Dermis microvascular lymphatic vessel endothelial cell (primary cell): ENCODE results near the gene ADSS2. TPM values are rescaled to one million over a fixed set of nuclear protein-coding genes. Genes with fewer than 3 reads are reported as not detected.
A peak's percentile ranks its signal among the peaks of the same experiment; 100 is the strongest.
"Not testable (repeated sequence)": the region's sequence is repeated elsewhere in the genome, so short reads cannot be mapped to it uniquely, and the experiment has no call there.

Source experiments
- DNase-seq, 2 donors: peaks; one replicate each; pipeline versions ENCODE4 v3.0.0 to v3.0.0-alpha.2; 2010; ENCODE audit warnings: low read depth in 2 of 2
- total RNA-seq: library from RNA; depleted of rRNA; stranded (reverse); fragments of >200 nt; gene quantifications from 2 replicates; pipeline ENCODE4 v1.2.1, GENCODE V29; 2014

Gene ADSS2
- total RNA-seq, 1 donor from 2014 or later: 61.0 TPM

- no peak for DNase-seq
These were observed 84.2 kb downstream of the ADSS2 start for GRCh38 chr1:244367399-244368114.

DNA sequence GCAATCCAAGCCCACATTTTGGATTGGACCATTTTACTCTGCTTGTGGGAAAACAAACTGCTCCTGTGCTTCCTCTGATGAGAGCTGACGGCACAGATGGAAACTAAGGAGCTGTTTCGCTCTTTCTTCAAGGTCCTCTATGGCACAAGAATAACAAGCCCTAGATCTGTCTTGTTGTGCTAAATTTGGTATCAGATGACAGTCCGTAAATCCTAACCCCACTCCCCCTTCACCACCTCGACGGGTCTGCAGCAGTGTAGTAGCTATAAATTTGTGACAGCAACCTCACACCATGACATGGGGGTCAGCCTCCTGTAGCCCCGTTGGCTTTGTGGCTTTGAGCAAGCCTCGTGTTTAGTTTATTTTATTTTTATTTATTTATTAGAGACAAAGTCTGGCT, 85.9 kb downstream of the ADSS2 start:
- no peak for DNase-seq

GRCh38 chr1:244365262-244365661, 86.4 kb downstream of the ADSS2 start:
- DNase-seq: not testable (repeated sequence)

GRCh38 chr1:244362476-244362875, 89.2 kb downstream of the ADSS2 start:
- no peak for DNase-seq

GRCh38 chr1:244361764-244362473, 89.8 kb downstream of the ADSS2 start:
- DNase-seq: peak; percentile 86 to 90

Other genes with a start within 250 kb of the ADSS2 start
- 0.39 and 0.89 TPM in 2 replicates for gene CATSPERE, start 9.4 kb upstream of the ADSS2 start, total RNA-seq
- 43.9 and 45.3 TPM in 2 replicates for gene DESI2, start 201.2 kb upstream of the ADSS2 start, total RNA-seq